Left lung (tissue), 10 donors: ENCODE results near the gene UBXN7. TPM values are rescaled to one million over a fixed set of nuclear protein-coding genes. Genes with fewer than 3 reads are reported as not detected.

ENCODE experiments used
- ATAC-seq: fragments of 200-7000 bp; cut with Tn5 transposase; one replicate; pipeline ENCODE4 v1.9.1; 2020; ENCODE audit warnings: moderate library complexity
- DNase-seq, 4 donors: peaks; one replicate each; pipeline ENCODE4 v3.0.0-alpha.2; 2013 to 2020
- H3K27ac ChIP-seq, 2 donors: fragments of 200-600 bp; sonication (generic) in 1 of 2; one replicate each; pipeline versions ENCODE4 v1.5.0 to v1.8.0; 2020 to 2021
- H3K27me3 ChIP-seq, 2 donors: fragments of 200-600 bp; sonication (generic) in 1 of 2; one replicate each; pipeline versions ENCODE4 v1.5.0 to v1.8.0; 2020 to 2021
- H3K36me3 ChIP-seq, 2 donors: fragments of 200-600 bp; sonication (generic) in 1 of 2; one replicate each; pipeline versions ENCODE4 v1.5.0 to v1.8.0; 2020 to 2021
- H3K4me1 ChIP-seq, 2 donors: fragments of 200-600 bp; one replicate each; pipeline ENCODE4 v1.8.0; 2021
- H3K4me3 ChIP-seq, 2 donors: fragments of 200-600 bp; sonication (generic) in 1 of 2; one replicate each; pipeline versions ENCODE4 v1.5.0 to v1.8.0; 2020 to 2021; ENCODE audit warnings: mild to moderate bottlenecking in 1 of 2
- H3K9me3 ChIP-seq, 2 donors: fragments of 200-600 bp; sonication (generic) in 1 of 2; one replicate each; pipeline versions ENCODE4 v1.5.0 to v1.8.0; 2020 to 2021
- CTCF ChIP-seq, 2 donors: fragments of 200-600 bp; sonication (generic) in 1 of 2; IDR thresholded peaks; one replicate each; pipeline versions ENCODE4 v1.5.0 to v1.8.0; 2021; ENCODE audit warnings: antibody characterized with exemption in 2 of 2
- intact Hi-C, 2 donors: fragments of 100-400 bp; cut with DNase I; formaldehyde crosslinking; loops; one replicate each; pipeline versions ENCODE4 v1.11.2 to v1.14.2; 2022
- polyA plus RNA-seq, 6 donors: library from polyadenylated mRNA; unstranded; fragments of 120-200 nt; gene quantifications; one replicate each; pipeline ENCODE4 v1.2.1, GENCODE V29; 2013; ENCODE audit not compliant: insufficient read length in 6 of 6
- total RNA-seq, 2 donors: library from RNA; stranded (reverse); fragmentation: NEBNext Ultra II Directional; extraction: Animal tissue kit (Norgen Biotek cat#: 25700); gene quantifications; one replicate each; pipeline ENCODE4 v1.2.1, GENCODE V29; 2021
- donor health status: DM: no; HTN: yes; CAD: no.
- donor health status: DM: no; HTN: no; CAD: no.

Gene UBXN7
- total and polyA plus RNA-seq, 8 donors: 35.2 to 56.3 (median 40.2) TPM

- no peak for ATAC-seq
- no peak for TF ChIP-seq CTCF (IDR thresholded peaks at IDR 0.05)
- DNase-seq: no peak
Observed at GRCh38 chr3:196409409-196409808, 22.8 kb downstream of the UBXN7 start.

GRCh38 chr3:196408565-196409300 lies 23.5 kb downstream of the UBXN7 start:
- DNase-seq (no peak), ATAC-seq (no peak)
- Histone ChIP-seq H3K4me1 (peaks cover 0 to 7% of the 10 kb centered on the region in 2 donors), H3K27me3 (no peaks in the 10 kb centered on the region), H3K4me3 (no peak overlapping the region), H3K36me3 (peaks cover 0 to 23% of the 10 kb centered on the region in 2 donors), H3K9me3 (no peaks in the 10 kb centered on the region), H3K27ac (no peak overlapping the region)
- intact Hi-C loops: no loop called here
- TF ChIP-seq CTCF (IDR thresholded peaks at IDR 0.05): no peak

More at GRCh38 chr3:196409409-196409808, 22.8 kb downstream of the UBXN7 start:
- H3K9me3 ChIP-seq: no peaks in the 10 kb centered on the region
- H3K4me1 ChIP-seq: peaks cover 0 to 7% of the 10 kb centered on the region in 2 donors
- no peak overlapping the region for H3K27ac ChIP-seq
- H3K27me3 ChIP-seq: no peaks in the 10 kb centered on the region
- intact Hi-C loops: no loop called here
- H3K36me3 ChIP-seq: peaks cover 0 to 23% of the 10 kb centered on the region in 2 donors
- no peak overlapping the region for H3K4me3 ChIP-seq

GRCh38 chr3:196406811-196407470 lies 25.3 kb downstream of the UBXN7 start:
- H3K27ac ChIP-seq: no peak overlapping the region
- no peaks in the 10 kb centered on the region for H3K9me3 ChIP-seq
- H3K36me3 ChIP-seq: peaks cover 0 to 36% of the 10 kb centered on the region in 2 donors
- H3K4me3 ChIP-seq: no peak overlapping the region
- DNase-seq (peak in 2 of 4 donors; percentile 13 to 20), ATAC-seq (no peak)
- TF ChIP-seq CTCF (IDR thresholded peaks at IDR 0.05): no peak
- intact Hi-C loops: no loop called here
- no peaks in the 10 kb centered on the region for H3K27me3 ChIP-seq
- no peaks in the 10 kb centered on the region for H3K4me1 ChIP-seq

GRCh38 chr3:196400331-196400730 lies 31.9 kb downstream of the UBXN7 start:
- intact Hi-C loops: no loop called here
- Histone ChIP-seq H3K4me3 (no peak overlapping the region), H3K4me1 (no peaks in the 10 kb centered on the region), H3K27me3 (no peaks in the 10 kb centered on the region), H3K36me3 (peaks cover 0 to 64% of the 10 kb centered on the region in 2 donors), H3K27ac (no peak overlapping the region), H3K9me3 (no peaks in the 10 kb centered on the region)
- TF ChIP-seq CTCF (IDR thresholded peaks at IDR 0.05): no peak
- ATAC-seq: no peak
- no peak for DNase-seq

GRCh38 chr3:196399485-196399945 lies 32.7 kb downstream of the UBXN7 start:
- Histone ChIP-seq H3K9me3 (no peaks in the 10 kb centered on the region), H3K36me3 (peaks cover 0 to 55% of the 10 kb centered on the region in 2 donors)

More at GRCh38 chr3:196399485-196399945, 32.7 kb downstream of the UBXN7 start:
- H3K27ac ChIP-seq: no peak overlapping the region
- ATAC-seq (no peak), DNase-seq (no peak)
- no peak overlapping the region for H3K4me3 ChIP-seq
- intact Hi-C loops: no loop called here
- no peak for TF ChIP-seq CTCF (IDR thresholded peaks at IDR 0.05)
- H3K27me3 ChIP-seq: no peaks in the 10 kb centered on the region
- H3K4me1 ChIP-seq: no peaks in the 10 kb centered on the region
